OCI-LY7 (cell line): ENCODE measurements around the gene SPRN. TPM values are rescaled to one million over a fixed set of nuclear protein-coding genes. Genes with fewer than 3 reads are reported as not detected.
"Not testable (repeated sequence)": the region's sequence is repeated elsewhere in the genome, so short reads cannot be mapped to it uniquely, and the experiment has no call there.

Experiments
- BruUV-seq: library from RNA; stranded (reverse); fragments of 400-500 nt; replicated peaks from 2 replicates; lab custom pipeline; 2021; lab: Mats Ljungman, UMichigan
- CTCF ChIA-PET: fragments of 300-600 bp; sonication (Branson Sonifier 250); formaldehyde crosslinking; loops from one replicate; lab custom pipeline; 2022; ENCODE audit warnings: antibody characterized with exemption; ENCODE audit not compliant: unreplicated experiment; lab: Charles Lee
- POLR2A ChIA-PET: fragments of 300-600 bp; sonication (Branson Sonifier 250); formaldehyde crosslinking; loops from one replicate; lab custom pipeline; 2022; ENCODE audit warnings: antibody characterized with exemption; lab: Charles Lee
- DNase-seq: peaks from one replicate; pipeline ENCODE4 v3.0.0-alpha.2; 2015; ENCODE audit warnings: low spot score
- H2AFZ ChIP-seq: fragments of 200-600 bp; sonication (generic), shearing (Covaris generic); 2 replicates; pipeline ENCODE4 v1.6.1; 2014; ENCODE audit warnings: mild to moderate bottlenecking, antibody characterized with exemption, low read length, moderate library complexity
- H3K27ac ChIP-seq: fragments of 200-600 bp; sonication (generic); 2 replicates; pipeline ENCODE4 v1.5.1; 2014; ENCODE audit warnings: mixed run types, low read depth, mild to moderate bottlenecking, moderate library complexity, low read length, inconsistent platforms; ENCODE audit not compliant: poor library complexity, severe bottlenecking
- H3K36me3 ChIP-seq: fragments of 200-600 bp; sonication (generic); 2 replicates; pipeline ENCODE4 v1.6.1; 2014; ENCODE audit warnings: mild to moderate bottlenecking, antibody characterized with exemption, low read length, moderate library complexity, mixed read lengths; ENCODE audit not compliant: insufficient read depth
- H3K4me1 ChIP-seq: fragments of 200-600 bp; sonication (generic); 2 replicates; pipeline ENCODE4 v1.5.1; 2014; ENCODE audit warnings: mild to moderate bottlenecking, low read length; ENCODE audit not compliant: insufficient read depth, poor library complexity, severe bottlenecking
- H3K4me2 ChIP-seq: fragments of 200-600 bp; sonication (generic); 2 replicates; pipeline ENCODE4 v1.6.1; 2014; ENCODE audit warnings: mild to moderate bottlenecking, low read length
- H3K4me3 ChIP-seq: fragments of 200-600 bp; sonication (generic); 2 replicates; pipeline ENCODE4 v1.5.1; 2014; ENCODE audit warnings: mild to moderate bottlenecking, low read depth, low read length; ENCODE audit not compliant: poor library complexity, severe bottlenecking
- H3K79me2 ChIP-seq: fragments of 200-600 bp; sonication (generic); 2 replicates; pipeline ENCODE4 v1.6.1; 2016; ENCODE audit warnings: low read depth, mild to moderate bottlenecking, low read length, moderate library complexity, mixed read lengths; ENCODE audit not compliant: insufficient read depth
- H3K9me2 ChIP-seq: fragments of 200-600 bp; sonication (generic); 2 replicates; pipeline ENCODE4 v1.6.1; 2016; ENCODE audit warnings: mild to moderate bottlenecking, low read length, mixed read lengths; ENCODE audit not compliant: insufficient read depth
- H3K9me3 ChIP-seq: fragments of 200-600 bp; sonication (generic); 2 replicates; pipeline ENCODE4 v1.6.1; 2014; ENCODE audit warnings: mild to moderate bottlenecking, mixed run types, low read length, mixed read lengths
- H4K20me1 ChIP-seq: fragments of 200-600 bp; sonication (generic); 2 replicates; pipeline ENCODE4 v1.6.1; 2014; ENCODE audit warnings: mild to moderate bottlenecking, antibody characterized with exemption, low read length, moderate library complexity, mixed read lengths; ENCODE audit not compliant: insufficient read depth
- EZH2phosphoT487 ChIP-seq: fragments of 200-600 bp; sonication (generic); IDR thresholded peaks from 2 replicates; pipeline ENCODE4 v1.6.1; 2018; ENCODE audit warnings: low read depth, borderline replicate concordance, mild to moderate bottlenecking, mixed run types, antibody characterized with exemption, low read length, moderate library complexity, mixed read lengths
- intact Hi-C: fragments of 100-400 bp; cut with micrococcal nuclease; formaldehyde crosslinking; loops from one replicate; pipeline ENCODE4 v1.10.0; 2022; ENCODE audit not compliant: unreplicated experiment
- total RNA-seq, 2 experiments: library from RNA; depleted of rRNA in 1 of 2; stranded (reverse); fragments of >200 nt in 1 of 2; shearing (Covaris generic) in 1 of 2; gene quantifications; 2 replicates each; pipeline ENCODE4 v1.2.3, GENCODE V29; 2014 to 2022
- TF ChIP-seq, protein P1 (sequence below): fragments of 200-600 bp; sonication (generic); conservative IDR thresholded peaks from 2 replicates; pipeline ENCODE4 v1.5.1; 2014; ENCODE audit warnings: mild to moderate bottlenecking, antibody characterized with exemption, low read length, moderate library complexity, mixed read lengths

SPRN gene
- total RNA-seq, 2 experiments from 2014 or later, result not detected

DNA sequence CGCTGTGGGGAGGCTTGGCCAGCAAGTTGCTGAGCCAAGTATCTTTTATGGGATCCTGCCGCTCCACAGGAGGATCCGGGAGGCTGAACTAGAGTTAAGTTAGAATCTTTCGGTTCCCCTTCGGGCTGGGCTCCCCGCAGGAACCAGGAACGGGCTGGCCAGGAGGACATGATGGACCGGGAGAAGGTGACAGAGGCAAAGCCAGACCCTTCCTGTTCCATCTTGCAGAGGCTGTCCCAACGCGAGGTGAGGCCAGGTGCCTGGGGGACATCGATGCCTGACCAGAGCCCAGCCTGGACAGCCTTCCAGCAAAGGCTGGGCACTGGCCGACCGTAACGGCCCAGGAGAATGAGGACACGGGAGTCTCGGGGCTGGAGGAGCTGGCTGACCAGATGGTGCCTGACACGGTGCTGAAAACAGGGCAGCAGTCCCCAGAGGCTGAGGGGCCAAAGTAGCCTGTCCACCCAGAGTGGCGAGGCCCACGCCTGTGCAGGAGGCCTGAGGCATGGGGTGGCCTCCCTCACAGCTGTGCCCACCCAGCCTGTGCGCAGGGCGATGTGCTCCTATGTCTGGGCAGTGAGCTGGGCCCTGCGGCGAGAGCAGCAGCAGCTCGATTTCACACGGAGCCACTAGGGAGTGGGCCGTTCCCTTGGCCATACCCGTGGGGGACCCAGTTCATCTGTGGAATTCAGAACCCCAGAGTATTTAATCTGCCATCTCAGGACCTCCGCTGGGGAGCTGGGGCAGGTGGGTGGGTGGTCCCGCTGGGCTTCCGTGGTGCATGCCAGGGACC, 47.2 kb downstream of the SPRN start:
- CTCF ChIA-PET, result no interaction called here
- no TSS peak for BruUV-seq
- H3K9me3 ChIP-seq, result no peaks in the 10 kb centered on the region
- H3K79me2 ChIP-seq, result no peaks in the 10 kb centered on the region
- H3K27ac ChIP-seq, result no peak overlapping the region
- H3K4me3 ChIP-seq, result no peak overlapping the region
- TF ChIP-seq, protein P1, sequence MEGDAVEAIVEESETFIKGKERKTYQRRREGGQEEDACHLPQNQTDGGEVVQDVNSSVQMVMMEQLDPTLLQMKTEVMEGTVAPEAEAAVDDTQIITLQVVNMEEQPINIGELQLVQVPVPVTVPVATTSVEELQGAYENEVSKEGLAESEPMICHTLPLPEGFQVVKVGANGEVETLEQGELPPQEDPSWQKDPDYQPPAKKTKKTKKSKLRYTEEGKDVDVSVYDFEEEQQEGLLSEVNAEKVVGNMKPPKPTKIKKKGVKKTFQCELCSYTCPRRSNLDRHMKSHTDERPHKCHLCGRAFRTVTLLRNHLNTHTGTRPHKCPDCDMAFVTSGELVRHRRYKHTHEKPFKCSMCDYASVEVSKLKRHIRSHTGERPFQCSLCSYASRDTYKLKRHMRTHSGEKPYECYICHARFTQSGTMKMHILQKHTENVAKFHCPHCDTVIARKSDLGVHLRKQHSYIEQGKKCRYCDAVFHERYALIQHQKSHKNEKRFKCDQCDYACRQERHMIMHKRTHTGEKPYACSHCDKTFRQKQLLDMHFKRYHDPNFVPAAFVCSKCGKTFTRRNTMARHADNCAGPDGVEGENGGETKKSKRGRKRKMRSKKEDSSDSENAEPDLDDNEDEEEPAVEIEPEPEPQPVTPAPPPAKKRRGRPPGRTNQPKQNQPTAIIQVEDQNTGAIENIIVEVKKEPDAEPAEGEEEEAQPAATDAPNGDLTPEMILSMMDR, result no peak
- no peak for TF ChIP-seq EZH2phosphoT487
- no peak for DNase-seq
- H3K4me1 ChIP-seq, result peaks cover 32% of the 10 kb centered on the region
- no peaks in the 10 kb centered on the region for H3K36me3 ChIP-seq
- no peak overlapping the region for H3K4me2 ChIP-seq
- no peaks in the 10 kb centered on the region for H3K9me2 ChIP-seq
- no peaks in the 10 kb centered on the region for H4K20me1 ChIP-seq
- POLR2A ChIA-PET, result interaction anchor here (0.8 to 1.2 kb wide), 3 partner anchors 9 to 13 kb away, joined by 3 to 4 read pairs (median 3); no protein-coding TSS in a partner anchor
- H2AFZ ChIP-seq, result no peak overlapping the region
- intact Hi-C loops, result no loop called here

DNA sequence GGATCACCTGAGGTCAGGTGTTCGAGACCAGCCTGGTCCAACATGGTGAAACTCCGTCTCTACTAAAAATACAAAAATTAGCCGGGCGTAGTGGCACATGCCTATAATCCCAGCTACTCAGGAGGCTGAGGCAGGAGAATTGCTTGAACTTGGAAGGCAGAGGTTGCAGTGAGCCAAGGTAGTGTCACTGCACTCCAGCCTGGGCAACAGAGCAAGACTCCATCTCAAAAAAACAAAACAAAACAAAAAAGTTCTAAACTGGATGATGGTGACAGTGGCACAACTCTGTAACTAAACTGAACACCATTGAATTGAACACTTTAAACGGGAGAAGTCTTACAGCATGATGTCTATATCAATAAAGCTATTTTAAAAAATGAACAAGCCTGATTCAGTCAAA, 48.2 kb downstream of the SPRN start:
- H3K9me2 ChIP-seq, H3K79me2 ChIP-seq, H2AFZ ChIP-seq, CTCF ChIA-PET, H3K36me3 ChIP-seq, BruUV-seq, DNase-seq, H3K9me3 ChIP-seq, H4K20me1 ChIP-seq, H3K4me2 ChIP-seq, H3K4me3 ChIP-seq, intact Hi-C loops, H3K27ac ChIP-seq: not testable (repeated sequence)
- H3K4me1 ChIP-seq, result peaks cover 37% of the 10 kb centered on the region
- POLR2A ChIA-PET, result interaction anchor here (1.0 kb wide), 1 partner anchor 11 kb away, joined by 4 read pairs; no protein-coding TSS in a partner anchor

DNA sequence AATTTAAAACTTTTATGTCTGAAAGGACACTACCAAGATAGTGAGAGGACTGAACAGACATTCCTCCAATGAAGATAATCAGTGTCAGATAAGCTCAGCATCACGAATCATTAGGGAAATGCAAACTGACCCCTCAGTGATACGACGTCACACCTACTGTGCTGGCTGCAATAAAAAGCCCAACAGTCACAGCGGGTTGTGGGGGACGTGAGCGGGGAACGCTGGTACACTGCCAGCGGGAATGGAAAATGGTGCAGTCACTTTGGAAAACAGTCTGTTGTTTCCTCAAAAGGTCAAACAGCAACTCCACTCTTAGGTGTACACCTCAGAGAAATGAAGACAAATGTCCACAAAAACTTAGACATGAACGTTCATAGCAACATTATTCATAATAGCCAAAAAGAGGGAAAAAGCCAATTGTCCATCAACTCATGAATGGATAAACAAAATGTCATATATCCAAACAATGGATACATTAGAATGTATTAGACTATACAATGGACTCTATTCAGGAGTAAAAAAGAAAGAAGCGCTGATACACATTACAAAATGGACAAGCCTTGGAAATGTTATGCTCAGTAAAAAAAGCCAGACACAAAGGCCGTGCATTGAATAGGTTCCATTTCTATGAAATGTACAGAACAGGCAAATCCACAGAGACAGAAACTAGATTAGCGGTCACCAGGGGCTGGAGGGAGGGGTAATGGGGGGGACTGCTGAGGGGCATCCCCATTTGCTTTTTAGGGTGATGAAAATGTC, 48.9 kb downstream of the SPRN start:
- Histone ChIP-seq H3K4me1 (peaks cover 37% of the 10 kb centered on the region), H2AFZ (no peak overlapping the region), H4K20me1 (no peaks in the 10 kb centered on the region), H3K4me2 (no peak overlapping the region), H3K4me3 (no peak overlapping the region), H3K79me2 (no peaks in the 10 kb centered on the region), H3K9me3 (no peaks in the 10 kb centered on the region), H3K36me3 (no peaks in the 10 kb centered on the region), H3K9me2 (no peaks in the 10 kb centered on the region), H3K27ac (no peak overlapping the region)
- TF ChIP-seq, protein P1, result no peak
- no peak for TF ChIP-seq EZH2phosphoT487
- CTCF ChIA-PET, result no interaction called here
- BruUV-seq, result no TSS peak
- POLR2A ChIA-PET, result interaction anchor here (1.0 kb wide), 1 partner anchor 12 kb away, joined by 4 read pairs; no protein-coding TSS in a partner anchor
- intact Hi-C loops, result no loop called here
- no peak for DNase-seq
